GM19463 (cell line): ENCODE results near the gene ZNF776.
"Not testable (repeated sequence)": the region's sequence is repeated elsewhere in the genome, so short reads cannot be mapped to it uniquely, and the experiment has no call there.

Source experiments
- ATAC-seq: cut with Tn5 transposase; IDR thresholded peaks from one replicate; pipeline ENCODE4 v1.9.1; 2021; ENCODE audit warnings: mild to moderate bottlenecking, moderate library complexity; ENCODE audit not compliant: unreplicated experiment

Gene ZNF776

DNA sequence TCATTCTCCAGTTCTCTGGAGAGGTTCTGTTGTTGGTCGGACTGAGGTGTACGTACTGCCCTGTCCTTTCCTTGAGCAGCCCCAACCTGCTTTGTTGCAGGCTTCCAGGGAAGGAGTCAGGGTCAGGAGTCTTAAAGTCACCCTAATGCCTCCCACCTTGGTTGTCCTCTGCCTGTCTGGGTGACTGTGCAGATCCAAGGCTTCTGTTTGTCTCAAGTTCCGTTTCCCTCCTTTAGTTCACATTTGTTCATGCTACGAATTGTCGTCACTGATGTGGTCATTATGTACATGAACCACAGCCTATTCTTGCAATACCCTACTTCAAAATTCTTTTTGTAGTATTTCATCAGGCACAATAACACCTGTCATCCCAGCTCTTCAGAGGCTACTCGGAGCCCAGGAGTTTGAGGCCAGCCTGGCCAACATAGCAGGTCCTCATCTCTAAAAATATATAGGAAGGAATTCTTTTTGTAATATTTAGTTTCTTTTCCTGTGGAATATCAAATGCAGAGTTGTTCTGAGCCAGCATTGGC is 30.2 kb downstream of the ZNF776 start:
- ATAC-seq: no peak

DNA sequence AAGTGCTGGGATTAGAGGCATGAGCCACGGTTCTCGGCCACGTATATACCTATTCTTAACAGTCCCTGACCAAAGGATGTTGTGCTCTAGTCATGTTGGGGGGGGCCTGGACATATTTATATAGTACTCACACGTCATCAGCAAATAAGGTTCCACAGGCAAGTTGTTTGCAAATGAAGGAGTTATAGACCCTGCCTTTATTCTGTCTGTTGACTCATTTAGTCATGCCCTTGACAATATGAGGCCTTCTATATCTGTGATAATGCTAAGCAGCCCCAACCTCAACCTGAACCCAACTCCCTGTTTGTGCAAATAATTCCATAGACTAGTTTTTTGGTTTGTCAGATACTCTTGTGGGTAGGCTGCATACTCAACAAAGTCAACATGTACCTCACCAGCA is 31.7 kb downstream of the ZNF776 start:
- ATAC-seq: no peak

DNA sequence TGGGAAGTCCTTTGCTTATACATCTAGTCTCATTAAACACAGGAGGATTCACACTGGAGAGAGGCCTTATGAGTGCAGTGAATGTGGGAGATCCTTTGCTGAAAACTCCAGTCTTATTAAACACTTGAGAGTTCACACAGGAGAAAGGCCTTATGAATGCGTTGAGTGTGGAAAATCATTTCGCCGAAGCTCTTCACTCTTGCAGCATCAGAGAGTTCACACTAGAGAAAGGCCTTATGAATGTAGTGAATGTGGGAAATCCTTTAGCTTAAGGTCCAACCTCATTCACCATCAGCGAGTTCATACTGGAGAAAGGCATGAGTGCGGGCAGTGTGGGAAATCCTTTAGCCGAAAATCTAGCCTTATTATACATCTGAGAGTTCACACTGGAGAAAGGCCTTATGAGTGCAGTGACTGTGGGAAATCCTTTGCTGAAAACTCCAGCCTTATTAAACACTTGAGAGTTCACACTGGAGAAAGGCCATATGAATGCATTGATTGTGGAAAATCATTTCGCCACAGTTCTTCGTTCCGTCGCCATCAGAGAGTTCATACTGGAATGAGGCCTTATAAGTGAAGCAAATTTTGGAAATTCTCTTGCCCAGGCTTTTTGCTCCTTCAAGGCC is 32.7 kb downstream of the ZNF776 start:
- no peak for ATAC-seq

DNA sequence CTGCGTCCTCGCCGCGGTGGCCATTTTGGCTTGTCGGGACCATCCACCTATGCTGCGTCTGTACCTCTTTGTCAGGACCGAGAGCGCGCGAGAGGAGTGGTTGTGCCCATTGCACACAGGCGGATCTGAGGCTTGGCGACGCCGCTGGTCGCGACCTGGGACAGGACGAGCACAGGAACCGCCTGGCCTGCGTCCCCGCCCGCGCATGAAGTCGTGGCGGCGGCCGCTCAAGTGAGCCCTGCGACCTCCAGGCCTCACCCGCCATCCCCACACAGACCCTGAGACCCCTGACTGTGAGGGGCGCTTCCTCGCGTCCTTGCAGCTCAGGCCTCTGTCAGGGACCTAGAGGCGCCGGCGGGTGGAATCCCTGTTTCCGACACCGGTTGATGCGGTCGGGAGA is 39.7 kb downstream of the ZNF776 start:
- ATAC-seq: no peak

DNA sequence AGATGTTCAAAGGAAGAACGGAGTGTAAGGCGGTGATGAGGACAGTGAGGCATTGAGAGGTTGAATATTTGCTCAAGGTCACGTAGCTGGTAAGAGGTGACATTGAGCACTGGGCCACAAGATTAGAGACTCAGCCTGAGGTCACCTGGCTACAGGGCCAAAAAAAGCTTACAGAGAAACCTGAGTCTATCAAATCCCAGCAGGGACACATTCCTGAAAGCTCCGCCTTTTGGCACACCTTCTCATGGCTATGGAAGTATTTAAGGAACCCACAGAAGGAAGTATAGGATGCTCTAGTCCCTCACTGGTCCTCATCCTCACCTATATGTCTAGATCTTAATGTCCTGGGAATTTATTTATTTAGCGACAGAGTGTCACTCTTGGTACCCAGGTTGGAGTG is 40.3 kb downstream of the ZNF776 start:
- no peak for ATAC-seq

DNA sequence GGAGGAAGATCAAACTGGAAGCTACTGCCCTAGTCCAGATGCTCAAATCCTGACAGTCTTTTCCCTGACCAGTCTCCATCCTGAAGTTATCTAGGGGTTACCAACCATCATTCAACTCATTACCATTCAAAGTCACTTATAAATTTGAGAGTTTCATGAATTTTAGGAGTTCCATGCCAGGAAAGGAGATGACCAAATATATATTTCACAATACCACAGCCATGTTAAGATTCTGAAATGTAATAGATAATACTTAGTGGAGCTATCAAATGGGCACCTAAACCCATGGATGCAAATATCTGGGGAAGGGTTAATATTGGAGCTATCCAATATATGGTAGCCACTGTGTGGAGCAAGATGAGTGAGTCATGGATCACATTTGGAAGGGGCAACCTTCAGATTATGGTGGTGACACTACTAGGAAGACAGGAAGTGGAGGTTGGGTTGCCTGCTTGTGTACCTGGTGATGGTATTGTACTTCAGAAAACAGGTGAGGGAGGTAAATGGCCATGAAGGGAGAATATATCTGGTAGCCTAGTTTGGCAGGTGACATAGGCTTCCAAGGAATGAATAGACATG is 41.6 kb downstream of the ZNF776 start:
- ATAC-seq: no peak

DNA sequence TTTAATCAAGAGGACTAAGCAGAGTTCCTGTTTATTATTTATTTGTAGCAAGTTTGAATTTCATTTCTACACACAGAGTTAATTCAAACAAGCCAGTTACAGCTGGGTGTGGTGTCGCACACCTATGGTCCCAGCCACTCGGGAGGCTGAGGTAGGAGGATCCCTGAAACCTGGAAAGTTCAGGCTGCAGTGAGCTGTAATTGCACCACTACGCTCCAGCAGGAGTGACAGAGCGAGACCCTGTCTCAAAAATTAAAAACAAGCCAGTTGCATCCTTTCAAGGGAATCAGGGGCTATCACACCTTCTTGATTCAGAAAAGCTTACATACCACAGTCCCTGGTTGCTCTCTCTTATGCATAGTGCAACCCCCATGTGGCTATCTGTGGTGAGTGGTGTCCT is 42.7 kb downstream of the ZNF776 start:
- ATAC-seq: no peak

DNA sequence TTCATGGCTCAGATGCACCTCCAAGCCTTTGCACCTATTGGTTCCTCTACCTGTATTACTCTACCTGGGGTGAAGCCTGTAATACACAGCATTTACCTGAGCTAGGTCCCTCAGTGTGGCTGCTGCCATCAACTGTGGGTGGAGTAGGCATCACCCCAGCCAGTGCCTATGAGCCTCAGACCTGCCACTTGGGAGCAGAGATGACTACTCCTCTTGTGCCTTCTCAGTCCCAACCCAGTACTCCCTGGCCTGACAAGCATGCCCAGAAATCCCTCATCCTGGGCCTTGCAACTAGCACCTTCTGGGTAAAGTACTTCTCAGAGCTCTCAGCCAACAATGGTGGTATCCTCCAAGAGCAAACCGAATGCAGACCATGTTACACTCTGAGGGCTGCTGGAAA is 50.0 kb downstream of the ZNF776 start:
- not testable (repeated sequence) for ATAC-seq

DNA sequence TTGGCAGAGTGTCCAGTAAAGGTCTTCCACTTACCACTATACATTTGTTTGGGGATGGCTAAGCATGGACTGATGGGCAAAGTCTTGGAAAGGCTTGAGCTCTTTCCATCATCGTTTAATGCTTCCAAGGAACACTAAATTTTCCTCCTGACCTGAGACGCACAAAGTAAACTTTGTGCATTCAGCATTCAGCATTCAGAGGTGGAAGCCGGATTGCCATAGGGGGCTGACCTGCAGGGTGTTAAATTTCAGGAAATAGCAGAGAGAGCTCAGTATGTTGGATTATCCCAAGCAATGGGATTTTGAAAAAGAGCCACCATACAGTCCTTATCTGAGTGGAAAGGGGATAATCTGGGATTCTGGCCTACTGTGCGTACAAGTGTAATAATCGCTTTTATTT is 54.1 kb downstream of the ZNF776 start:
- ATAC-seq: no peak

DNA sequence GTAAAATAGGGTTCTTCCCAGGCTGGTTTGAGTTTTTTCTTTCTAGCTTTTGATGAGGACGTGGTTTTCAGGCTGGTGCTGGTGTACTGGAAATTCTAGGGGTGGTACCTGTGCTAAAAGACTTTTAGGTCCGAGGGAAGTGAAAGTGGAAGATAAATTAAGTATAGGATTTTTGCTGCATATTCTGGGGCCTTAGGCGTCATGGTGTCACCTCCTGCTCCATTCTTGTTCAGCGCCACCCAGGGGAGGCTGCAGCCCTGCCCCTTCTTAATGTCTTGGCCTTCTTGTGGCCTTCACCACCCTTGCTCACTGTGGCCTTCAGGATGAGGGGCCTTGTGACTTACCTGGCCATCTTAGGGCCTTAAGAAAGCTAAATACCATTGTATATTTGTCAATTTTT is 55.7 kb downstream of the ZNF776 start:
- ATAC-seq: no peak

DNA sequence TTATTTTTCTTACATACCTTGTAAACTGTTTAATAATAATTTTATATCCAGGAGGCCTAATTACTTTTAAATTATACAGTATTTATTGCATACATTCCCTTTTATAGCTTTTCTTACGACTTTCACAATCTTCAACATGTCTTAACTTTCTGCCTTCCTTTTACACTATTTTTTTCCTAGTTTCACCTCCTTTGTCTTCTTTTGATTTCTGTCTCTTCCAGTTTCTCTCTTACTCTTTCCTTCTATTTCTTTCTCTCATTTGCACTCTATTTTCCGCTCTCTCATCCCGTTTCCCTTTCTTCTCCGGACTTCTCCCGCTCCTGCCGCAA is 56.6 kb downstream of the ZNF776 start:
- no peak for ATAC-seq

DNA sequence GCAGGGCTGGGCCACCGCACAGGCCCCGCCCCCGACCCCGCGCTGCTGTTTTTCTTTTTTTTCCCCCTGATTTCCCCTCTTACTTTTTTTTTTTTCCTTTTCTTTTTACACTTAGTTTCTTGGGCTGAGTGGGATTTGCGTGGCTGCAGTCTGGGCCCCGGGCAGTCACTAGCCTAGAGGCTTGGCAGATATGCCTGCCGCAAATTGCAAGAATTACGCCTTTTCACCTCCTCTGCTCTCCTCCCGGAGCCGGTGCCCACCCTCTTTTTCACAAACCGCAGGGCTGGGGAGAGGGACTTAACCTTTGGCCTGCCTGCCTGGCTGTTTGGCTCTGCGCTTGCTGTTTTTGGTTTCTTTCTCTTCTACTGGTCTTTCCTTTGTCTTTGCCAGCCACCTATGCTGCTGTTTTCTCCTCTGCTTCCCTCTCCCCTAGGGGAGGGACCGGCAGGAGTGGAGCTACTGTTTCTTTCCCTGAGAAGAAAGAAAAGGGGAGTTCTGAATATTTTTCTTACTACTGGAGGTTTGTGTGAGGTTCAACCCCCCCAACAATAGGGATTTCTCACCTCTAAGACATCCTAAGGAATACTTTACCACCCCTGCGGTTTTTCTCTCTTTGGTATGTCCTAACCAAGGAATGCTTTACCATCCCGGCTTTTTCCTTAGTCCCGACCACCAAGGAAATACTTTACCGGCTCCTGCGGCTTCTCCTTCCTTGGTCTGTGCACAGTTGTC is 57.1 kb downstream of the ZNF776 start:
- ATAC-seq: no peak

DNA sequence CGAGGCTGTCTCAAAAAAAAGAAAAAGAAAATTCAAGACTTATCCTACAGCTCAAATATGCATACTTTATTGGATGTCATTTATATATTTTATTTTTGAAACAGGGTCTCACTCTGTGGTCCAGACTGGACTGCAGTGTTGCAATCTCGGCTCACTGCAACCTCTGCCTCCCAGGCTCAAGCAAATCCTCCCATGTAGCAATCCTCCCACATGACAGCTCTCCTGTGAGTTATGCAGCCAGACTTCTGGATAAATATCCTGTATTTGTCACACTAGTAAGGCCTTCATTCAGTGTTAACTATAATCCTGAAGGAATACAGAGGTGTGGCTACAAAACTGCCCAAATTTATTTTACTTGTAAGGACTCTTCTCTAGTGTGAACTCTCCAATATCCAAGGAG is 60.9 kb downstream of the ZNF776 start:
- ATAC-seq: no peak
